ENCODE results near the gene NPPC. TPM values are rescaled to one million over a fixed set of nuclear protein-coding genes. Genes with fewer than 3 reads are reported as not detected.
A peak's percentile ranks its signal among the peaks of the same experiment; 100 is the strongest.

The NPPC gene
- polyA plus RNA-seq, 2 of the 4 experiments (the other 2 are of a cell fraction), result not detected

GRCh38 chr2:231960810-231961348, 34.7 kb upstream of the NPPC start:
- Histone ChIP-seq H3K4me1 (peaks cover 15% of the 10 kb centered on the region; the same call in 2 of the 3 replicates), H3K9me3 (no peaks in the 10 kb centered on the region), H3K4me2 (peak overlapping the region; percentile 97), H3K4me3 (peak overlapping the region; percentile 87), H3K27ac (peak overlapping the region; percentile 97 to 99)
- ATAC-seq, result peak; percentile 58 to 59; a peak in 5 of 6 replicates
- no peak for FAIRE-seq
- TF ChIP-seq MAX (IDR thresholded peaks at IDR 0.05) (peak; percentile 93), POLR2A (IDR thresholded peaks at IDR 0.05; ENCODE audit: low read length) (no peak), RNF2 (IDR thresholded peaks at IDR 0.05; ENCODE audit: borderline replicate concordance, low read depth) (0 out of 2 replicates have a peak, but pooled peaks have one; percentile 32), RFX5 (IDR thresholded peaks at IDR 0.05) (no peak), NPAS2 (CRISPR knock-in tag; IDR thresholded peaks at IDR 0.05; ENCODE audit: borderline replicate concordance) (0 out of 2 replicates have a peak, but pooled peaks have one; percentile 56), HOXB13 (CRISPR knock-in tag; IDR thresholded peaks at IDR 0.05; ENCODE audit: low read depth) (peak; percentile 31; the same call in 1 of the 2 replicates), RAD21 (conservative IDR thresholded peaks at IDR 0.05 in 1 of 2, IDR thresholded peaks at IDR 0.05 in 1 of 2) (no peak), TP53 (CRISPR knock-in tag; IDR thresholded peaks at IDR 0.05) (peak; percentile 61)
- TF ChIP-seq, protein P1, sequence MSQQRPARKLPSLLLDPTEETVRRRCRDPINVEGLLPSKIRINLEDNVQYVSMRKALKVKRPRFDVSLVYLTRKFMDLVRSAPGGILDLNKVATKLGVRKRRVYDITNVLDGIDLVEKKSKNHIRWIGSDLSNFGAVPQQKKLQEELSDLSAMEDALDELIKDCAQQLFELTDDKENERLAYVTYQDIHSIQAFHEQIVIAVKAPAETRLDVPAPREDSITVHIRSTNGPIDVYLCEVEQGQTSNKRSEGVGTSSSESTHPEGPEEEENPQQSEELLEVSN (IDR thresholded peaks at IDR 0.05; ENCODE audit: borderline replicate concordance, low read depth), result peak; percentile 84
- ChIA-PET POLR2A (no interaction called here), CTCF (interaction anchor here (1.0 to 1.5 kb wide), 2 partner anchors 13 to 25 kb away, joined by 3 read pairs; no protein-coding TSS in a partner anchor)
- WGBS (ENCODE audit: missing lambda C conversion rate), result 62% methylated on average over 18 of the region's 18 CpGs
- peak in 1 of 2 experiments; percentile 53 for DNase-seq (ENCODE audit: low read depth in 1 of 2, low spot score in 1 of 2)

GRCh38 chr2:231957913-231958763, 31.9 kb upstream of the NPPC start:
- no peak for TF ChIP-seq NR3C1 (IDR thresholded peaks at IDR 0.05)
- TF ChIP-seq CBX8 (IDR thresholded peaks at IDR 0.05), result no peak
- no peak for TF ChIP-seq ZFP36 (IDR thresholded peaks at IDR 0.05; ENCODE audit: borderline replicate concordance, partially characterized antibody)
- no peak for TF ChIP-seq HDAC2 (IDR thresholded peaks at IDR 0.05)
- Histone ChIP-seq H3K9me3 (no peaks in the 10 kb centered on the region), H3K4me1 (peaks cover 12% of the 10 kb centered on the region; the same call in 2 of the 3 replicates), H3K4me3 (no peak overlapping the region), H3K4me2 (no peak overlapping the region), H3K27ac (no peak overlapping the region)
- ChIA-PET POLR2A (no interaction called here), CTCF (no interaction called here)
- FAIRE-seq (no peak), DNase-seq (ENCODE audit: low read depth in 1 of 2, low spot score in 1 of 2) (no peak), ATAC-seq (no peak)
- 59% methylated on average over 4 of the region's 4 CpGs for WGBS (ENCODE audit: missing lambda C conversion rate)

DNA sequence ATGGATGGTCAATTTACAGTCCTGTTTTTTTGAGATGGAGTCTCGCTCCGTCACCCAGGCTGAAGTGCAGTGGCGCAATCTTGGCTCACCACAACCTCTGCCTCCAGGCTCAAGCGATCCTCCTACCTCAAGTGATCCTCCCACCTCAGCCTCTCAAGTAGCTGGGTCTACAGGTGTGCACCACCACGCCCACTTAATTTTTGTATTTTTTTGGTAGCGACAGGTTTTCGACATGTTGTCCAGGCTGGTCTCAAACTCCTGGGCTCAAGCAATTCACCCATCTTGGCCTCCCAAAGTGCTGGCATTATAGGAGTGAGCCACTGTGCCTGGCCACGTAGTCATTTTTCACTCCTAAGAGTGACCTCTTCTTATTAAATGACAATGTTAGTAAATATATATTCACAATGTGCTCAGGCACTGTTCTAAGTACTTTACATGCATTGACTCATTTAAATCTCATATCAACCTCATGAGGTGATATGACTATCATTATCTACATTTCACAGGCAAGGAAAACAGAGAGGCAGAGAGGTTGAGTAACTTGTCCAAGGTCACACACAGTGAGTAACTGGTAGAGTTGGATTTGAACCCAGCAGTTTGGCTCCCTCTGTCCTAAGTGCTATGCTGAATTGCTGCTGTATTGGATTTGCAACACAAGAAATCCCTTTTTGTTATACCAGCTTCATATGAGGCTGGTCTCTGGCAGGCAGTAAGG, 29.7 kb upstream of the NPPC start:
- POLR2A ChIA-PET, result no interaction called here
- Histone ChIP-seq H3K4me1 (peaks cover 5% of the 10 kb centered on the region; the same call in 2 of the 3 replicates), H3K9me3 (peaks cover 8% of the 10 kb centered on the region; the same call in 1 of the 3 replicates), H3K27ac (no peak overlapping the region), H3K4me3 (no peak overlapping the region), H3K4me2 (no peak overlapping the region)
- CTCF ChIA-PET, result interaction anchor here (1.3 kb wide), 1 partner anchor 30 kb away, joined by 3 read pairs; no protein-coding TSS in a partner anchor
- ATAC-seq, result no peak
- WGBS (ENCODE audit: missing lambda C conversion rate), result 84% methylated on average over 8 of the region's 8 CpGs
- FAIRE-seq, result no peak
- DNase-seq (ENCODE audit: low read depth in 1 of 2, low spot score in 1 of 2), result no peak
- TF ChIP-seq PBX3 (IDR thresholded peaks at IDR 0.05), result no peak
- TF ChIP-seq KDM1A (IDR thresholded peaks at IDR 0.05; ENCODE audit: low read depth), result no peak
- no peak for TF ChIP-seq EP300 (IDR thresholded peaks at IDR 0.05)
- TF ChIP-seq SMC3 (IDR thresholded peaks at IDR 0.05), result no peak
- no peak for TF ChIP-seq HOXA7 (CRISPR knock-in tag; IDR thresholded peaks at IDR 0.05)
- no peak for TF ChIP-seq MAFK (IDR thresholded peaks at IDR 0.05; ENCODE audit: partially characterized antibody)
- no peak for TF ChIP-seq MAX (IDR thresholded peaks at IDR 0.05)
- no peak for TF ChIP-seq RNF2 (IDR thresholded peaks at IDR 0.05; ENCODE audit: borderline replicate concordance, low read depth)
- TF ChIP-seq FOXS1 (CRISPR knock-in tag; IDR thresholded peaks at IDR 0.05), result no peak
- no peak for TF ChIP-seq POLR2A (IDR thresholded peaks at IDR 0.05; ENCODE audit: low read length)
- no peak for TF ChIP-seq FOSB (CRISPR knock-in tag; IDR thresholded peaks at IDR 0.05)
- no peak for TF ChIP-seq MYC (IDR thresholded peaks at IDR 0.05; ENCODE audit: borderline replicate concordance, low read length)
- no peak for TF ChIP-seq RFX5 (IDR thresholded peaks at IDR 0.05)
- TF ChIP-seq ZSCAN20 (CRISPR knock-in tag; IDR thresholded peaks at IDR 0.05), result no peak
- no peak for TF ChIP-seq HOXB5 (CRISPR knock-in tag; IDR thresholded peaks at IDR 0.05)

Data from A549 (cell line).